ENCODE measurements around the gene ATP2B1. TPM values are rescaled to one million over a fixed set of nuclear protein-coding genes. Genes with fewer than 3 reads are reported as not detected.
A peak's percentile ranks its signal among the peaks of the same experiment; 100 is the strongest.

Gene ATP2B1
- total RNA-seq, 1 donor from 2014 or later, result 49.7 TPM

- Mint-ChIP-seq H3K27ac (ENCODE audit: unreplicated experiment) (no peak overlapping the region), H3K36me3 (ENCODE audit: low read depth) (peaks cover 3% of the 10 kb centered on the region), H3K4me3 (ENCODE audit: unreplicated experiment) (no peak overlapping the region), H3K27me3 (ENCODE audit: low read depth) (no peaks in the 10 kb centered on the region), H3K9me3 (ENCODE audit: low read depth) (peaks cover 16% of the 10 kb centered on the region), H3K4me1 (ENCODE audit: low read depth) (peaks cover 81% of the 10 kb centered on the region)
- no peak for DNase-seq (ENCODE audit: low spot score)
- no peak for TF ChIP-seq CTCF (IDR thresholded peaks at IDR 0.05)
Observed at GRCh38 chr12:89669197-89669596, 39.4 kb downstream of the ATP2B1 start.

- Mint-ChIP-seq H3K4me1 (ENCODE audit: low read depth) (peaks cover 73% of the 10 kb centered on the region), H3K36me3 (ENCODE audit: low read depth) (peaks cover 3% of the 10 kb centered on the region), H3K9me3 (ENCODE audit: low read depth) (peaks cover 16% of the 10 kb centered on the region), H3K4me3 (ENCODE audit: unreplicated experiment) (no peak overlapping the region), H3K27me3 (ENCODE audit: low read depth) (no peaks in the 10 kb centered on the region), H3K27ac (ENCODE audit: unreplicated experiment) (peak overlapping the region; percentile 24)
- DNase-seq (ENCODE audit: low spot score), result no peak
- TF ChIP-seq CTCF (IDR thresholded peaks at IDR 0.05), result no peak
Observed at GRCh38 chr12:89665556-89665955, 43.1 kb downstream of the ATP2B1 start.

GRCh38 chr12:89664441-89664840 lies 44.2 kb downstream of the ATP2B1 start:
- peaks cover 3% of the 10 kb centered on the region for H3K36me3 Mint-ChIP-seq (ENCODE audit: low read depth)
- peaks cover 16% of the 10 kb centered on the region for H3K9me3 Mint-ChIP-seq (ENCODE audit: low read depth)
- H3K4me1 Mint-ChIP-seq (ENCODE audit: low read depth), result peaks cover 69% of the 10 kb centered on the region
- DNase-seq (ENCODE audit: low spot score), result no peak
- no peak for TF ChIP-seq CTCF (IDR thresholded peaks at IDR 0.05)
- no peak overlapping the region for H3K4me3 Mint-ChIP-seq (ENCODE audit: unreplicated experiment)
- no peaks in the 10 kb centered on the region for H3K27me3 Mint-ChIP-seq (ENCODE audit: low read depth)
- H3K27ac Mint-ChIP-seq (ENCODE audit: unreplicated experiment), result peak overlapping the region; percentile 88

DNA sequence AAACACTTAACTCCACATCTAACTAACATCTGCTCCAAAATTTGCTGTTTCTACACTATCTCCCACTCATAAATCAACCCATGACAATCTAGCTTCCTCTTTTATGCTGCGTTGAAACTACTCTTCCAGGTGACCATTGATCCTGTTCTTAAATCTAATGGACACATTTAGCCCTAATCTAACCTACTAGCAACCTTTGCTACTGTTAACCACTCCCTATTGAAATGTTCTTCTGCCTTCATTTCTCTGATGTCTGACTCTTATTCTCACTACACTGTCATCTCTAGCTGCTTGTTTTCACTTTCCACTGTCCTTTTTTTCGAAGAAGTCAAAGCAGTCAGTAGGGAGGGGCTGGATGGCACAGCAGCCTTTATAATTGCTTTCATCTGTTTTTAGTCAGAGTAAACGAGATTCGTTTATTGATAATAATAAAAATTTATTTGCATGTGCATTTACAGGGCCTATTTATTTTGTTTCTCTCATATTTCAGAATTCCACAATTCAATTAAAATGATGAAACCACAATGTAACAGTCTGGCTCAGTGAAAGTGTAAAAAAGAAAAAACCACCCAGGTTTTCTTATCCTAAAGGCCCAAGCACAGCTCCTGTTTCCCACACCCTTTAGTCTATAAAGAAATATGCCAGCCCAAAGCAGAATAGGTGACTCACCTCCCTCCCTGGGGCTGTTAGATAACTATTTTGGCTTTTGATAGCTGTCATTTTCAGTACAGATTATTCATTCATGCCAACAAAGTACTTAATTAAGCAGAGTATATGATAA lies 44.9 kb downstream of the ATP2B1 start:
- H3K4me1 Mint-ChIP-seq (ENCODE audit: low read depth), result peaks cover 62% of the 10 kb centered on the region
- H3K9me3 Mint-ChIP-seq (ENCODE audit: low read depth), result peaks cover 16% of the 10 kb centered on the region
- peaks cover 3% of the 10 kb centered on the region for H3K36me3 Mint-ChIP-seq (ENCODE audit: low read depth)
- H3K4me3 Mint-ChIP-seq (ENCODE audit: unreplicated experiment), result peak overlapping the region; percentile 5
- peak overlapping the region; percentile 88 for H3K27ac Mint-ChIP-seq (ENCODE audit: unreplicated experiment)
- no peak for TF ChIP-seq CTCF (IDR thresholded peaks at IDR 0.05)
- DNase-seq (ENCODE audit: low spot score), result no peak
- no peaks in the 10 kb centered on the region for H3K27me3 Mint-ChIP-seq (ENCODE audit: low read depth)

- Mint-ChIP-seq H3K9me3 (ENCODE audit: low read depth) (peaks cover 14% of the 10 kb centered on the region), H3K27me3 (ENCODE audit: low read depth) (no peaks in the 10 kb centered on the region), H3K4me3 (ENCODE audit: unreplicated experiment) (no peak overlapping the region), H3K36me3 (ENCODE audit: low read depth) (peaks cover 3% of the 10 kb centered on the region), H3K4me1 (ENCODE audit: low read depth) (peaks cover 51% of the 10 kb centered on the region), H3K27ac (ENCODE audit: unreplicated experiment) (peak overlapping the region; percentile 88)
- no peak for DNase-seq (ENCODE audit: low spot score)
- no peak for TF ChIP-seq CTCF (IDR thresholded peaks at IDR 0.05)
Observed at GRCh38 chr12:89662623-89663022, 46.0 kb downstream of the ATP2B1 start.

Data from chondrocyte (in vitro differentiated cells).